Brain microvascular endothelial cell (primary cell): ENCODE data around the gene CHD1.

Experiments
- DNase-seq: peaks from one replicate; pipeline ENCODE4 v3.0.0-alpha.2; 2020
- H3K27ac ChIP-seq: fragments of 250-450 bp; sonication (Bioruptor Pico); 2 replicates; pipeline ENCODE4 v1.5.1; 2020; ENCODE audit warnings: mild to moderate bottlenecking, moderate library complexity
- H3K27me3 ChIP-seq: fragments of 250-450 bp; sonication (Bioruptor Pico); replicated peaks from 2 replicates; pipeline ENCODE4 v1.5.1; 2020; ENCODE audit warnings: mild to moderate bottlenecking
- H3K36me3 ChIP-seq: fragments of 250-450 bp; sonication (Bioruptor Pico); replicated peaks from 2 replicates; pipeline ENCODE4 v1.5.1; 2020; ENCODE audit warnings: mild to moderate bottlenecking
- H3K4me3 ChIP-seq: 2 replicates; pipeline ENCODE4 v1.5.1; 2011; ENCODE audit warnings: low read depth, mild to moderate bottlenecking, control low read depth, low read length, moderate library complexity
- CTCF ChIP-seq: IDR thresholded peaks from 2 replicates; pipeline ENCODE4 v1.5.1; 2011; ENCODE audit warnings: low read depth, mild to moderate bottlenecking, moderate library complexity, low read length, control low read depth, inconsistent platforms; ENCODE audit errors: missing control alignments
- in situ Hi-C: cut with HindIII; loops from 2 replicates; pipeline ENCODE4 v1.10.0; 2017; ENCODE audit warnings: low sequenced_read_pairs, low pct_ligation_motif_present

The CHD1 gene

GRCh38 chr5:98839469-98840383 is 89.1 kb downstream of the CHD1 start:
- in situ Hi-C loops: no loop called here
- peak overlapping the region; percentile 44 for H3K4me3 ChIP-seq
- peak; percentile 69 for TF ChIP-seq CTCF
- H3K27ac ChIP-seq: no peak overlapping the region
- no peak for DNase-seq
- no peaks in the 10 kb centered on the region for H3K36me3 ChIP-seq
- no peaks in the 10 kb centered on the region for H3K27me3 ChIP-seq

GRCh38 chr5:98836175-98836574 is 92.6 kb downstream of the CHD1 start:
- in situ Hi-C loops: no loop called here
- no peak for TF ChIP-seq CTCF

GRCh38 chr5:98827588-98828284 is 101.1 kb downstream of the CHD1 start:
- Histone ChIP-seq H3K27ac (no peak overlapping the region), H3K4me3 (no peak overlapping the region), H3K36me3 (no peaks in the 10 kb centered on the region), H3K27me3 (no peaks in the 10 kb centered on the region)
- in situ Hi-C loops: no loop called here
- no peak for TF ChIP-seq CTCF
- no peak for DNase-seq

More at GRCh38 chr5:98836175-98836574, 92.6 kb downstream of the CHD1 start:
- no peaks in the 10 kb centered on the region for H3K36me3 ChIP-seq
- DNase-seq: no peak
- no peak overlapping the region for H3K4me3 ChIP-seq
- no peak overlapping the region for H3K27ac ChIP-seq
- no peaks in the 10 kb centered on the region for H3K27me3 ChIP-seq

- Histone ChIP-seq H3K4me3 (no peak overlapping the region), H3K36me3 (no peaks in the 10 kb centered on the region), H3K27ac (no peak overlapping the region), H3K27me3 (no peaks in the 10 kb centered on the region)
- peak; percentile 48 for TF ChIP-seq CTCF
- in situ Hi-C loops: no loop called here
- peak; percentile 27 for DNase-seq
Observed at GRCh38 chr5:98827161-98827560, 101.6 kb downstream of the CHD1 start.

- no peak for TF ChIP-seq CTCF
Observed at GRCh38 chr5:98825582-98826375, 103.0 kb downstream of the CHD1 start.

More at GRCh38 chr5:98825582-98826375, 103.0 kb downstream of the CHD1 start:
- Histone ChIP-seq H3K27ac (no peak overlapping the region), H3K36me3 (no peaks in the 10 kb centered on the region), H3K27me3 (no peaks in the 10 kb centered on the region), H3K4me3 (no peak overlapping the region)
- in situ Hi-C loops: no loop called here
- DNase-seq: no peak
